Subcutaneous adipose tissue (tissue), 4 donors: Measurements from ENCODE around the gene AMN1. TPM values are rescaled to one million over a fixed set of nuclear protein-coding genes. Genes with fewer than 3 reads are reported as not detected.

Source experiments
- CTCF ChIP-seq: fragments of 450-650 bp; IDR thresholded peaks from one replicate; pipeline ENCODE4 v1.5.1; 2016; ENCODE audit warnings: low read depth, mild to moderate bottlenecking, control low read depth, antibody characterized with exemption, moderate library complexity
- total RNA-seq, 4 donors: library from RNA; depleted of rRNA; stranded (reverse); fragments of >200 nt; gene quantifications; one replicate each; pipeline ENCODE4 v1.1.0, GENCODE V29; 2016

Gene AMN1
- total RNA-seq: 1 to 10 TPM; 5.8 to 7.5 (median 6.9) TPM

- TF ChIP-seq CTCF: no peak
Measured at GRCh38 chr12:31728917-31729640, at the start of gene AMN1. TSS of gene AMN1 (minus strand) at chr12:31729021. CDS start at chr12:31729008, 13 bp downstream.

DNA sequence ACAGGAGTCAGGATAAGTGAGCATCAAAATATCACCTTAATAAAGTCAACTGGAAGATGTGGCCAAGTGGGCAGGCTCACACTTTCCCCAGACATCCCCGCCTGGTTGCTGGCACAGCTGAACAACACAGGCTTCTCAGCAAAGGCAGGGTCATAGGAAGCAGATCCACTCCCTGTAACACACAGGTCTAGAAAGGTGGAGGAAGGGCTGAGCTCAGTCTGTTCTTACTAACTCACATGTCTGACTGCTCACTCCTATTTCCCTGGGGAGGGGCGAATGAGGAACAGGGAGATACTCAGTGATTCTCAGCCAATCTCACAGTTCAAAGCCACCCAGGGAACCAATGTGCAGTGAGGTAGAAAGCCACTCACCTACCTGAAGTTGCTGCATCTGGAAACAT lies 45.0 kb upstream of the AMN1 start:
- no peak for TF ChIP-seq CTCF

DNA sequence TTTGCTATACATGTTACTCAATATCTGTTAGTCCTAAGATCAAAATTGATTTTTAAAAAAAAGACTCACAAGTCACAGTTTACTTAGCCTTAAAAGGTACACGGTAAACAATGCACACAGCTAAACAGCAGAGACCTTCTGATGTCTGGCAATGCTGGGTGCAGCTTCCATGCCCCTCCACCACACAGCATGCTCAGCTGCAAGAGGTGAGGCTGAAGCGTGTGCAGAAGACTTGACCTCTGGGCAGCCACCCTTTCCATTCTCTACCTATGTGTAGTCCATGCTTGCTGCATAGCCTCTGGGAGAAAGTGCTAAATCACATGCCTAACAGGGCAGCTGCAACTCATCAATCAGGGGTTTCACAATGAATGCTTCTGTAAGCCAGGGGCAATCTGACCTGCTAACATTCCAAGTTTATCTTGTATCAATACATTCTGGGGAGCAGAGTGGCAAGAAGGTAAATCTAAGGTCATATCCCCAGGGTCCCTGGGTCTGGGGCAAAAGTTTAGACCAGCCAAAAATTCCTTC lies 44.5 kb upstream of the AMN1 start:
- TF ChIP-seq CTCF: no peak

DNA sequence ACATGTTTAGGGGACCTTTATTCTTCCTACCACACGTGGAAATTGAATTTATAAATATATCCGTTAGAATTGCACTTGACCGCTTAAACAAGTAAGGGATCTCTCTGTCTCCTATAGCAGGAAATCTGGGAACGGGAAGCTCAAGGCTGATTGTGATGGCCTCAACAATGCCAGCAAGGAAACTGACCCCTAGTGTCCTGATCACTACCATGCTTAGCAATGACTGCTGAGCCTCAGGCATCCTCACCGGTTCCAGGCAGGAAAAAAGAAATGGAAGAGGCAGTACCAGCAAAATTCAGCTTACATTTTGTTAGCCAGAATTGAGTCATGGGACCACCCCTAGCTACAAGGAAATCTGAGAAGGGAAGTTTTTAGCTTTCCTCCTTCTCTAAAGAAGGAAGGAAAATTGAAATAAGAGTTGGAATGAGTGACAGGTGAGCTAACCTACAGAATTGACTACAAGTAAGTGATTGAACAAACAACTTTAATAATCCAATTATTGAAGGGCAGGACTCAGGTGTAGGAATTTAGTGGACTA lies 43.9 kb upstream of the AMN1 start:
- no peak for TF ChIP-seq CTCF

DNA sequence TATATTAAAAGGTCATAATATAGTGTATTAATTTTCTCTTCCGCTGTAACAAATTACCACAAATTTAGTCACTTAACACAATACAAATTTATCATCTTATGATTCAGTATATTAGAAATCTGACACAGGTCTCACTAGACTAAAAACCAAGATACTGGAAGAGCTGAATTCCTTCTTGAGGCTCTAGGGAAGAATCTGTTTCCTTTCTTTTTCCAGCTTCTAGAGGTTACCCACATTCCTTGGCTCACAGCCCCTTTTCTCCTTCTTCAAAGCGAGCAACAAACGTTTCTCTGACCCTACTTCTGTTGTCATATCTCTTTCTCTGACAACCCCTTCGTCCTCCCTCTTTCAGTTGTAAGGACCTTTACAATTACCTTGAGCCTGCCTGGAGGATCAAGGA lies 43.4 kb upstream of the AMN1 start:
- no peak for TF ChIP-seq CTCF

- TF ChIP-seq CTCF: no peak
Measured at GRCh38 chr12:31768046-31768445, 39.2 kb upstream of the AMN1 start.

DNA sequence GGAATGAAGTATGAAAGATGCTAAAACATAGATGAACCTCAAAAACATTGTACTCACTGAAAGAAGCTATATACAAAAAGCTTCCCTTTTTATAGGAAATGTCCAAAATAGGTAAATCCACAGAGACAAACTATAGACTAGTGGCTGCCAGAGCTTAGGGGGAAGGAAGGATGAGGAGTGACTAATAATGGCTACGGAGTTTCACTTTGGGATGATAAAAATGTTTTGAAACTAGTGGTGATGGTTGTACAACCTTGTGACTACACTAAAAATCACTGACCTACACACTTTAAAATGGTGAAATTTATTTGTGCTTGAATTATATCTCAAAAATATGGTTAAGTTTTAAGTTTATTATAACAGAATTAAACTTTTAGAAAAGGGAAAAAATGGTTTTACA lies 37.1 kb upstream of the AMN1 start:
- no peak for TF ChIP-seq CTCF
